Brain microvascular endothelial cell (primary cell): Measurements from ENCODE around the gene CUBN.

Experiments
- DNase-seq: peaks from one replicate; pipeline ENCODE4 v3.0.0-alpha.2; 2020
- H3K27ac ChIP-seq: fragments of 250-450 bp; sonication (Bioruptor Pico); 2 replicates; pipeline ENCODE4 v1.5.1; 2020; ENCODE audit warnings: mild to moderate bottlenecking, moderate library complexity
- H3K27me3 ChIP-seq: fragments of 250-450 bp; sonication (Bioruptor Pico); replicated peaks from 2 replicates; pipeline ENCODE4 v1.5.1; 2020; ENCODE audit warnings: mild to moderate bottlenecking
- H3K36me3 ChIP-seq: fragments of 250-450 bp; sonication (Bioruptor Pico); replicated peaks from 2 replicates; pipeline ENCODE4 v1.5.1; 2020; ENCODE audit warnings: mild to moderate bottlenecking
- H3K4me3 ChIP-seq: 2 replicates; pipeline ENCODE4 v1.5.1; 2011; ENCODE audit warnings: low read depth, mild to moderate bottlenecking, control low read depth, low read length, moderate library complexity
- CTCF ChIP-seq: IDR thresholded peaks from 2 replicates; pipeline ENCODE4 v1.5.1; 2011; ENCODE audit warnings: low read depth, mild to moderate bottlenecking, moderate library complexity, low read length, control low read depth, inconsistent platforms; ENCODE audit errors: missing control alignments
- in situ Hi-C: cut with HindIII; loops from 2 replicates; pipeline ENCODE4 v1.10.0; 2017; ENCODE audit warnings: low sequenced_read_pairs, low pct_ligation_motif_present

The CUBN gene

GRCh38 chr10:17129741-17130140 lies at the start of gene CUBN:
Gene CUBN (minus strand): TSS chr10:17129811. CDS start chr10:17129765, 46 bp downstream.
- Histone ChIP-seq H3K36me3 (no peaks in the 10 kb centered on the region), H3K27me3 (no peaks in the 10 kb centered on the region), H3K4me3 (no peak within 1 kb of the TSS), H3K27ac (no peak within 1 kb of the TSS)
- DNase-seq, result no peak
- in situ Hi-C loops, result no loop called here
- TF ChIP-seq CTCF, result no peak

- DNase-seq, result peak; percentile 46
- no peaks in the 10 kb centered on the region for H3K36me3 ChIP-seq
- no peak overlapping the region for H3K4me3 ChIP-seq
- no peak overlapping the region for H3K27ac ChIP-seq
- in situ Hi-C loops, result no loop called here
- H3K27me3 ChIP-seq, result no peaks in the 10 kb centered on the region
- no peak for TF ChIP-seq CTCF
Observed at GRCh38 chr10:17179002-17179401, 49.4 kb upstream of the CUBN start.

- no peak for DNase-seq
- in situ Hi-C loops, result no loop called here
- Histone ChIP-seq H3K36me3 (no peaks in the 10 kb centered on the region), H3K4me3 (no peak overlapping the region), H3K27ac (no peak overlapping the region), H3K27me3 (no peaks in the 10 kb centered on the region)
- TF ChIP-seq CTCF, result no peak
Observed at GRCh38 chr10:17178006-17178405, 48.4 kb upstream of the CUBN start.

GRCh38 chr10:17177014-17177413 lies 47.4 kb upstream of the CUBN start:
- no peak for DNase-seq
- no peak overlapping the region for H3K27ac ChIP-seq
- no peak overlapping the region for H3K4me3 ChIP-seq
- no peaks in the 10 kb centered on the region for H3K36me3 ChIP-seq
- H3K27me3 ChIP-seq, result no peaks in the 10 kb centered on the region
- no peak for TF ChIP-seq CTCF
- in situ Hi-C loops, result no loop called here

GRCh38 chr10:17176091-17176490 lies 46.5 kb upstream of the CUBN start:
- Histone ChIP-seq H3K36me3 (no peaks in the 10 kb centered on the region), H3K4me3 (no peak overlapping the region), H3K27ac (no peak overlapping the region), H3K27me3 (no peaks in the 10 kb centered on the region)
- in situ Hi-C loops, result no loop called here
- no peak for DNase-seq
- TF ChIP-seq CTCF, result no peak

- Histone ChIP-seq H3K4me3 (no peak overlapping the region), H3K27ac (peak overlapping the region; percentile 24), H3K36me3 (no peaks in the 10 kb centered on the region), H3K27me3 (no peaks in the 10 kb centered on the region)
- peak; percentile 46 for DNase-seq
- in situ Hi-C loops, result no loop called here
- TF ChIP-seq CTCF, result no peak
Observed at GRCh38 chr10:17175551-17175950, 45.9 kb upstream of the CUBN start.
